GM12875 (cell line): ENCODE data around the gene PRSS56.

Experiments used
- H3K4me3 ChIP-seq: one replicate; pipeline ENCODE4 v1.5.1; 2011; ENCODE audit warnings: low read depth, low read length, control low read depth
- CTCF ChIP-seq: IDR thresholded peaks from 2 replicates; pipeline ENCODE4 v1.5.1; 2011; ENCODE audit warnings: low read depth, mild to moderate bottlenecking, control low read depth, inconsistent platforms, low read length, moderate library complexity, borderline replicate concordance; ENCODE audit not compliant: insufficient read depth

Gene PRSS56

GRCh38 chr2:232519581-232520438 lies at the start of gene PRSS56:
PRSS56 (plus strand) TSS chr2:232520388; CDS start chr2:232520599, 211 bp downstream.
- TF ChIP-seq CTCF, result no peak
- H3K4me3 ChIP-seq, result no peak within 1 kb of the TSS

- TF ChIP-seq CTCF, result no peak
- no peak overlapping the region for H3K4me3 ChIP-seq
These were observed 46.7 kb upstream of the PRSS56 start for GRCh38 chr2:232473467-232473890.

GRCh38 chr2:232476045-232476444 lies 44.1 kb upstream of the PRSS56 start:
- no peak overlapping the region for H3K4me3 ChIP-seq
- TF ChIP-seq CTCF, result no peak

- TF ChIP-seq CTCF, result no peak
- H3K4me3 ChIP-seq, result no peak overlapping the region
These were observed 43.4 kb upstream of the PRSS56 start for GRCh38 chr2:232476791-232477190.

GRCh38 chr2:232477751-232478510 lies 42.3 kb upstream of the PRSS56 start:
- H3K4me3 ChIP-seq, result no peak overlapping the region
- no peak for TF ChIP-seq CTCF

GRCh38 chr2:232478571-232479340 lies 41.4 kb upstream of the PRSS56 start:
- no peak for TF ChIP-seq CTCF
- no peak overlapping the region for H3K4me3 ChIP-seq
